Neural cell (in vitro differentiated cells): ENCODE data around the gene PDE8B.

Experiments
- TAF1 ChIP-seq: IDR thresholded peaks from 2 replicates; pipeline ENCODE4 v1.6.1; 2012; ENCODE audit warnings: low read depth
- TF ChIP-seq, protein P1 (sequence below): fragments of 450-650 bp; IDR thresholded peaks from 2 replicates; pipeline ENCODE4 v1.5.1; 2014; ENCODE audit warnings: antibody characterized with exemption, mild to moderate bottlenecking, moderate library complexity; ENCODE audit not compliant: poor library complexity, severe bottlenecking

DNA sequence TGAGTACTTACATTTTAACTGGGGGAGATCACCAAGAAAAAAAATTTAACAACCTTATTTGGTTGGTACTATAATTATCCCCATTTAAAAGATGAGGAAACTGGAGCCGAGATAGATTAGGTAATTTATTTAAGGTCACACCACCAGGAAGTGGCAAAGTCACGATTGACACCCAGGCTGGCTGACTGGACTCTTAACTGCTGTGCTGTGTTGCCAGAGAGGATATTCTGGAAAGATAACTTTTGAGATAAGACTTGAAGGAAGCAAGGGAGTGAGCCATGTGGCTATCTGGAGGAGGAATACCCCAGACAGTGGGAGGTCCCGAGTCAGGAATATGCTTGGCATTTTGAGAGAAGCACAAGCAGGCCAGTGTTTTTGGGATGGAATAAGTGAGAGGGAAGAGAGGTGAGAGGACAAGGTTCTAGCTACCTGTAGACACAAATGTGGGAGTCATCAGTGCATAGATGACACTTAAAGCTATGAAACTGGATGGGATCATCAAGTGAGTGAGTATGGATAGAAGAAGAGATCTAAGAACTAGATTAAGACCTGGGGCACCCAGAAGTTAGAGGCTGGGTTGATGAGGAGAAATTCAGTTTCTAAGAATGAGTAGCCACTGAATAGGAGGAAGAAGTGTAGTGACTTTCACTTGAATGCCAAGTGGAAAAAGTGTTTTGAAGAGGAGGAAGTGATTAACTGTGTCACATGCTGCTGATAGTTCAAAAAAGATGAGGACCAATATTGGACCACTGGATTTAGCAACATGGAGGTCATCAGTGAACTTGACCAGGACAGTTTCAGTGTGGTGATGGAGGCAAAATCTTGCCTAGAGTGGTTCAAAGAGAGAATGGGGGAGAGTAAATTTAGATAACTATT lies 25.6 kb downstream of the PDE8B start:
- no peak for TF ChIP-seq TAF1
- TF ChIP-seq, protein P1, sequence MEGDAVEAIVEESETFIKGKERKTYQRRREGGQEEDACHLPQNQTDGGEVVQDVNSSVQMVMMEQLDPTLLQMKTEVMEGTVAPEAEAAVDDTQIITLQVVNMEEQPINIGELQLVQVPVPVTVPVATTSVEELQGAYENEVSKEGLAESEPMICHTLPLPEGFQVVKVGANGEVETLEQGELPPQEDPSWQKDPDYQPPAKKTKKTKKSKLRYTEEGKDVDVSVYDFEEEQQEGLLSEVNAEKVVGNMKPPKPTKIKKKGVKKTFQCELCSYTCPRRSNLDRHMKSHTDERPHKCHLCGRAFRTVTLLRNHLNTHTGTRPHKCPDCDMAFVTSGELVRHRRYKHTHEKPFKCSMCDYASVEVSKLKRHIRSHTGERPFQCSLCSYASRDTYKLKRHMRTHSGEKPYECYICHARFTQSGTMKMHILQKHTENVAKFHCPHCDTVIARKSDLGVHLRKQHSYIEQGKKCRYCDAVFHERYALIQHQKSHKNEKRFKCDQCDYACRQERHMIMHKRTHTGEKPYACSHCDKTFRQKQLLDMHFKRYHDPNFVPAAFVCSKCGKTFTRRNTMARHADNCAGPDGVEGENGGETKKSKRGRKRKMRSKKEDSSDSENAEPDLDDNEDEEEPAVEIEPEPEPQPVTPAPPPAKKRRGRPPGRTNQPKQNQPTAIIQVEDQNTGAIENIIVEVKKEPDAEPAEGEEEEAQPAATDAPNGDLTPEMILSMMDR, result no peak
